OCI-LY1 (cell line): ENCODE results near the gene HOXC6.

ENCODE experiments used
- EZH2 ChIP-seq: fragments of 200-600 bp; sonication (generic), shearing (Covaris generic); IDR thresholded peaks from 2 replicates; pipeline ENCODE4 v1.8.0; 2017; ENCODE audit warnings: borderline replicate concordance, mixed run types, mild to moderate bottlenecking, antibody characterized with exemption, low read length, moderate library complexity, mixed read lengths
- TF ChIP-seq, protein P1 (sequence below): fragments of 200-600 bp; sonication (generic), shearing (Covaris generic); IDR thresholded peaks from 2 replicates; pipeline ENCODE4 v1.5.1; 2017; ENCODE audit warnings: mild to moderate bottlenecking, antibody characterized with exemption, low read length, moderate library complexity, mixed read lengths

DNA sequence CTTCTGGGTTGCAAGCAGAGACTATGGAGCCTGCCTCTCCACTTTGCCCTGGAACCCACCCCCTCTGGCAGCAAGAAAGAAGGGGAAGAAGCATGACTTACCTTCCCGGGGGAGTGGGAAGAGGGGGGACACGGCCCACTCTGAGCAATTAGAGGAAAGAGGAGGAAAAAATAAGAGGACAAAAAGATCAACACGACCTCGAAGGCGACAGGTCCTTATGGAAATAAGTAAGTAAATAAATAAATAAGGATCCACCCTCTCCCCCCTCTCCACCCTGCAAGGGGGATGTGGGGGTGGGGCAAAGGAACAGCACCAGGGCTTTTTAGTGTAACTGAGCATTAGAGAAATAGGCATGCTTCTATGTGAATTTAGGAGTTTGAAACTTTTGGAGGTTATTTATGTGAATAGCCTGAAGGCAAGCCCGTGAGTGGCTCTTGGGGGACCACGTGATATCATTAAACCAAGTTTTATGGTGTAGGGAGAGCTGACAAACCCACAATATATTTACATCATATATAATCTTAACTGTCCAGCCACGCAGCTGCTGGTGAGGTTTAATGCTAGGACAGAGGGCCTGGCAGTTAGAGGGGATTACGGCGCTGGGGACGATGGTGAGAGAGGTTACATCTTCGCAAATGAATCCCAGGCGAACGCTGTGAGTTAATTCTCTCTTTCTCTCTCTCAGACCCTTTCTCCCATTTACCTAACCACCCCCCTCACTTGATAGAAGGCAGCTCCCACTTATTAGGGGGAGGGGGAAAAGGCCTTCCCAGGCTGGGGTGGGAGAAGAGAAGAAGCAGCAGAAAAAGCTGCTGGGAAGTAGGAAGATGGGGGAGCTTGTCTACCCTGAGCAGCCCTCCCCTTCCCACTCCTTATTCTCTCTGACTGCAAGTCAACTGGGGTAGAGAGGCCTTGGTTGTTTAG lies 9.4 kb downstream of the HOXC6 start:
- TF ChIP-seq, protein P1, sequence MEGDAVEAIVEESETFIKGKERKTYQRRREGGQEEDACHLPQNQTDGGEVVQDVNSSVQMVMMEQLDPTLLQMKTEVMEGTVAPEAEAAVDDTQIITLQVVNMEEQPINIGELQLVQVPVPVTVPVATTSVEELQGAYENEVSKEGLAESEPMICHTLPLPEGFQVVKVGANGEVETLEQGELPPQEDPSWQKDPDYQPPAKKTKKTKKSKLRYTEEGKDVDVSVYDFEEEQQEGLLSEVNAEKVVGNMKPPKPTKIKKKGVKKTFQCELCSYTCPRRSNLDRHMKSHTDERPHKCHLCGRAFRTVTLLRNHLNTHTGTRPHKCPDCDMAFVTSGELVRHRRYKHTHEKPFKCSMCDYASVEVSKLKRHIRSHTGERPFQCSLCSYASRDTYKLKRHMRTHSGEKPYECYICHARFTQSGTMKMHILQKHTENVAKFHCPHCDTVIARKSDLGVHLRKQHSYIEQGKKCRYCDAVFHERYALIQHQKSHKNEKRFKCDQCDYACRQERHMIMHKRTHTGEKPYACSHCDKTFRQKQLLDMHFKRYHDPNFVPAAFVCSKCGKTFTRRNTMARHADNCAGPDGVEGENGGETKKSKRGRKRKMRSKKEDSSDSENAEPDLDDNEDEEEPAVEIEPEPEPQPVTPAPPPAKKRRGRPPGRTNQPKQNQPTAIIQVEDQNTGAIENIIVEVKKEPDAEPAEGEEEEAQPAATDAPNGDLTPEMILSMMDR = no peak
- TF ChIP-seq EZH2 = no peak
